Epithelial cell of esophagus (primary cell): ENCODE measurements around the gene MYLK.

Source experiments
- DNase-seq: peaks from one replicate; pipeline ENCODE4 v3.0.0; 2010; ENCODE audit warnings: low read depth
- H3K4me3 ChIP-seq: 2 replicates; pipeline ENCODE4 v1.5.1; 2011; ENCODE audit warnings: mild to moderate bottlenecking, low read length, control low read depth
- TF ChIP-seq, protein P1 (sequence below): IDR thresholded peaks from 2 replicates; pipeline ENCODE4 v1.5.1; 2011; ENCODE audit warnings: low read depth, mild to moderate bottlenecking, low read length, control low read depth, inconsistent platforms; ENCODE audit not compliant: insufficient read depth; ENCODE audit errors: missing control alignments

Gene MYLK

DNA sequence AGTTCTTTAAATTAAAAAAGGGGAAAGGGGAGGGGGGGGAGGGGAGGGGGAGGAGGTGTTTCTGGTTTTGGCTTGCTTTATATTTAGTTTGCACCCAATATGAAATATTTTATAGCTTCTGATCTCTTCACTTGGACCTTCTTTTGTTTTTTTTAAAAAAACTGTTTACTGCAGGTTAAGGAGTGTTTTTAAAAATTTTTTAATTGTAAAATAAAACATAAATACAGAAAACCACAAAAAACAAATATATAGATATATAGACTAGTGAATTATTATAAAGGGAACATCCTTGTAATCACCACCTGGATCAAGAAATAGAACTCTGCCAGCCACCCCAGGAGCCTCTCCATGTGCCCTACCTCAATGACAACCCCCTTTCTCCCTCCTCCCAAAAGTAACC is 861 bp upstream of the MYLK start:
- TF ChIP-seq, protein P1, sequence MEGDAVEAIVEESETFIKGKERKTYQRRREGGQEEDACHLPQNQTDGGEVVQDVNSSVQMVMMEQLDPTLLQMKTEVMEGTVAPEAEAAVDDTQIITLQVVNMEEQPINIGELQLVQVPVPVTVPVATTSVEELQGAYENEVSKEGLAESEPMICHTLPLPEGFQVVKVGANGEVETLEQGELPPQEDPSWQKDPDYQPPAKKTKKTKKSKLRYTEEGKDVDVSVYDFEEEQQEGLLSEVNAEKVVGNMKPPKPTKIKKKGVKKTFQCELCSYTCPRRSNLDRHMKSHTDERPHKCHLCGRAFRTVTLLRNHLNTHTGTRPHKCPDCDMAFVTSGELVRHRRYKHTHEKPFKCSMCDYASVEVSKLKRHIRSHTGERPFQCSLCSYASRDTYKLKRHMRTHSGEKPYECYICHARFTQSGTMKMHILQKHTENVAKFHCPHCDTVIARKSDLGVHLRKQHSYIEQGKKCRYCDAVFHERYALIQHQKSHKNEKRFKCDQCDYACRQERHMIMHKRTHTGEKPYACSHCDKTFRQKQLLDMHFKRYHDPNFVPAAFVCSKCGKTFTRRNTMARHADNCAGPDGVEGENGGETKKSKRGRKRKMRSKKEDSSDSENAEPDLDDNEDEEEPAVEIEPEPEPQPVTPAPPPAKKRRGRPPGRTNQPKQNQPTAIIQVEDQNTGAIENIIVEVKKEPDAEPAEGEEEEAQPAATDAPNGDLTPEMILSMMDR, result no peak
- no peak for DNase-seq
- H3K4me3 ChIP-seq, result no peak overlapping the region

DNA sequence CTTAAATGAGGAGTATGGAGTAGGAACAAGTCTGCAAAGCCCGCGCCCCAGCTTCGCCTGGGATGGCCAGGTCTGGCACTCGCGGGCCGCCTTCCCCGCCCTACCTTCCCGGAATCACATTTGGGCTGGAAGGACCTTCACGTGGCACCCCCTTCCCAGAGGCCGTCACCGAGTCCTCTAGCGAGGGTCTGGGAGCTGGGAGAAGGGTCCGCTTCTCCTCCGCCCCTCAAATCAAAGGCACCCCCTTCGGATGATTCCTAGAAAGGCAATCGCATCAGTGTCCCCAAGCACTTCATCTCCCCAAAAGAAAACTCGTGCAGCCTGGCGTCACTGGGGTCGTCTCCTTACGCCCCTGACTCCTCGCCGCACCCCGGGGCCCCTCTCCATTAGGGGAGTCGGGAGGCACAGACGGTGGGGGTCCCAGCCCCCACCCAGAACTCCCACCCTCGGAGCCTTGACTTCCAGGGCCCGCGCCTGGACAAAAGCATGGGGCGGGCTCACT is 380 bp downstream of the MYLK start:
- no peak for DNase-seq
- H3K4me3 ChIP-seq, result peak overlapping the region; percentile 22
- TF ChIP-seq, protein P1, result no peak

DNA sequence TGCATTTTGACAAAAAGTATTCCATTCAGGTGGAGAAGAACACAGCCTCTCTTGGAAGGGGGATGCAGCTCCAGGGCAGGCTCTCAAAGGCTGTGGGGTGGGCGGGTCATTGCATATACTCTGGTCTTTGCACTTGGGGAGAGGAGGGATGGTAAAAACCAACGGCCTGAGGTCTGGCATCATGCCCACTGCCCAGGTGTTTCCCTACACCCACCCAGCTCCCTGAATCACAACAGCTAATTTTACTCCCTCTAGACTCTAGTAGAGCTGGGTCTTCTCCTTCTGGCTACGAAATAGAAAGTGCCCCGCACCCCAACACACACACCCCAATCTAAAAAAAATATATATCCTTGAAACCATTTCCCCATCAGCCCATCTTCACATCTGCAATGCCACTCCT is 1.0 kb downstream of the MYLK start:
- TF ChIP-seq, protein P1, result no peak
- H3K4me3 ChIP-seq, result no peak overlapping the region
- DNase-seq, result no peak

DNA sequence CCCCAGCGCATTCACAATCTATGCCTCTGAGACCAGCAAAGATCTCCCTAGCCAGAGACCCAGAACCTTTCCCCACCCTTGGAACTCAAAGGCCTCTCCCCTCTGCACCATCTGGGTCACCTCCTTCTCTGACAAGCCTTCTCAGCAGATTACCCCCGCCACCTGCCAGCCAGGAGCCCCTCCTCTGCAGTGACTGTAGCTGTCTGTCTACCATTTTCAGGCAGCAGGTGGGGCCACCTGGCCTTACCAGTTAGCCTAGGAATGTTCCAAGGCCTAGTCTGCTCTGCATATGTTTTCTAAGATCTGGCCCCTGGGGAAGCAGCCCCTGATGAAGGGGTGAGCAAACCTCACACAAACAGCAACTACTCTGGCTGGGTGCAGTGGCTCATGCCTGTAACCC is 2.4 kb downstream of the MYLK start:
- TF ChIP-seq, protein P1, result no peak
- DNase-seq, result no peak
- H3K4me3 ChIP-seq, result no peak overlapping the region

DNA sequence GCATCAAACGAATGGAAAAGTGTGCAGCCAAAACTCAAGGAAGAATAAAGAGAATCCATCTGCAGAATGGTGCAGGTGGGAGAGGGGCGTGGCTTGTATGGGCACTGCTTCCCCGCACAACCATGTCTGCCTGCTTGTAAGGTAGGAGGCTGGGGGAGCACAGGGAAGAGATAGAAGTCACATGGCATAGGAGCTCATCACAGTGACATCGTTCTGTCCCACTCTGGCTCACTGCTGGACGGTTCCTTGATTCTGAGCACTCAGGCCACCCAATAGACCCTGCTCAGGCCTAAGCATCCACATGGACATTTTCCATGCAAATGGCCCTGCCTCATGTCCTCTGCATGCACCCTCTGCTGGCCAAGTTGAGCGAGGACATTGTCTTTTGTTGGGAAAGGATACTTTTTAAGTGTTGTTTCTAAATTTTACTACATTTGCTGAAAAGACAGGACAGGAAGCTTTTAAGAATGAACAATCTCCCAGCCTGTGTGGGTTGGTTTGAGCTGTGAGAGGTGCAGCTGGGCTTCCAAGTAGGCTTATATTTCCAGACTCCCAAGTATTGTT is 3.1 kb downstream of the MYLK start:
- peak; percentile 42 for DNase-seq
- TF ChIP-seq, protein P1, result peak; percentile 51
- no peak overlapping the region for H3K4me3 ChIP-seq

DNA sequence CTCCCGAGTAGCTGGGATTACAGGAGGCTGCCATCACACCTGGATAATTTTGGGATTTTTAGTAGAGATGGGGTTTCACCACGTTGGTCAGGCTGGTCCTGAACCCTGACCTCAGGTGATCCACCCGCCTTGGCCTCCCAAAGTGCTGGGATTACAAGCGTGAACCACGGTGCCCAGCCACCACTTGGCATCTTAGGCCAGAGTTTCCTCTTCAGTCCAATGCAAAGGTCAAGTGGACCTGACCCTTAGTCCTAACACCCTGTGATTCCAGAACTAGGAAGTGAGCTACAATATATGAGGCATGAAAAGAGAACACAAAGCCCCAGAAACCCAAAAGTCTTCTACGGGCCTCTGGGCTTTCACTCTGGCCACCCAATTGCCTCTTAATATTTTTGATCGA is 5.3 kb downstream of the MYLK start:
- TF ChIP-seq, protein P1, result no peak
- DNase-seq, result no peak
- H3K4me3 ChIP-seq, result no peak overlapping the region

DNA sequence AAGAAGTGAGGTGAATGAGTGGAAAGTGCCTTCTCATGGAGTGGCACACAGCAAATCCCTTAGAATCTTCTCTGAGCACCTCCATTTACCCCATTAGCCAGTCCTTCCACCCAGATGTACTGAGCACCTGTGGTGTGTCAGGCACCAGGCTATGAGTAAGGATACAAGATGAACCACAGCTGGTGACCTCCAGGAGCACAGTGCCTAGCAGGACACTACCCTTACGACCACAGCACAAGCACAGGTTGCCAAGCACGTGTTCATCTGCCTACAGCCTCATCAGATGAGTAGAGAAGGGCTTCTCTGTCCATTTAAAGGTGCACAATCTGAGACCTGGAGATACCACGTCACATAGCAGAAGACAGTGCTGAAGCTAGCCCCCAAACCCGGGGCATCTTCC is 6.2 kb downstream of the MYLK start:
- no peak for DNase-seq
- H3K4me3 ChIP-seq, result no peak overlapping the region
- TF ChIP-seq, protein P1, result no peak
